Testis (tissue), 5 donors: ENCODE data around the gene CSTB. TPM values are rescaled to one million over a fixed set of nuclear protein-coding genes. Genes with fewer than 3 reads are reported as not detected.
A peak's percentile ranks its signal among the peaks of the same experiment; 100 is the strongest.
"Not testable (repeated sequence)": the region's sequence is repeated elsewhere in the genome, so short reads cannot be mapped to it uniquely, and the experiment has no call there.

Source experiments
- DNase-seq: peaks from one replicate; pipeline ENCODE4 v3.0.0-alpha.2; 2019
- H3K27ac ChIP-seq, 2 donors: fragments of 200-600 bp; sonication (generic); one replicate each; pipeline ENCODE4 v1.5.1; 2019
- H3K27me3 ChIP-seq: fragments of 200-600 bp; sonication (generic); one replicate; pipeline ENCODE4 v1.5.1; 2019
- H3K36me3 ChIP-seq: fragments of 200-600 bp; sonication (generic); one replicate; pipeline ENCODE4 v1.5.1; 2017; ENCODE audit warnings: low read depth; ENCODE audit errors: missing control alignments
- H3K4me1 ChIP-seq: fragments of 200-600 bp; sonication (generic); one replicate; pipeline ENCODE4 v1.5.1; 2019
- H3K4me3 ChIP-seq, 2 donors: fragments of 200-600 bp; sonication (generic); one replicate each; pipeline ENCODE4 v1.5.1; 2017 to 2019
- H3K9me3 ChIP-seq: fragments of 200-600 bp; sonication (generic); one replicate; pipeline ENCODE4 v1.5.1; 2017
- CTCF ChIP-seq, 3 experiments: fragments of 450-650 bp in 2 of 3; fragments of 200-600 bp in 1 of 3; sonication (generic) in 1 of 3; IDR thresholded peaks; one replicate each; pipeline ENCODE4 v1.5.1; 2016 to 2019; ENCODE audit warnings: antibody characterized with exemption in 3 of 3, mild to moderate bottlenecking in 2 of 3, moderate library complexity in 1 of 3
- POLR2A ChIP-seq: fragments of 450-650 bp; IDR thresholded peaks from one replicate; pipeline ENCODE4 v1.6.1; 2017; ENCODE audit warnings: antibody characterized with exemption, mild to moderate bottlenecking, moderate library complexity
- WGBS, 2 donors: methylation state at CpG; one replicate each; pipeline ENCODE4 v1.1.5; 2018; 5-methylcytosine and 5-hydroxymethylcytosine counted together
- intact Hi-C: fragments of 100-400 bp; cut with DNase I; formaldehyde crosslinking; loops from one replicate; pipeline ENCODE4 v1.15.1; 2023; ENCODE audit warnings: low total_unique reads
- long read RNA-seq, 2 donors: transcript quantifications; one replicate each; lab custom pipeline, GENCODE V29; 2026
- polyA plus RNA-seq: library from polyadenylated mRNA; stranded (reverse); fragments of 350-450 nt; fragmentation: Illumina TruSeq; extraction: RNeasy Lipid Tissue Mini Kit (QIAGEN cat#74804); gene quantifications from one replicate; pipeline ENCODE4 v1.2.3, GENCODE V29; 2014; ENCODE audit warnings: low read depth, low replicate concordance; ENCODE audit not compliant: insufficient read depth
- total RNA-seq, 2 donors: library from RNA; depleted of rRNA; stranded (reverse); fragments of >200 nt; gene quantifications; one replicate each; pipeline ENCODE4 v1.2.3, GENCODE V29; 2016

Gene CSTB, protein sequence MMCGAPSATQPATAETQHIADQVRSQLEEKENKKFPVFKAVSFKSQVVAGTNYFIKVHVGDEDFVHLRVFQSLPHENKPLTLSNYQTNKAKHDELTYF
- total RNA-seq, result 10 to 100 TPM; 23.9 to 31.0 TPM
- 49.5 TPM for polyA plus RNA-seq
- long read RNA-seq, donor 1, transcript CSTB-202 (1 exons, 3,744 nt), result minor isoform, 17 of 138 reads
- long read RNA-seq, donor 1, transcript CSTB-201 (3 exons, 2,164 nt), result major isoform, 107 of 138 reads
- long read RNA-seq, donor 1, partial matches to known transcripts, result 13 of 138 reads
- long read RNA-seq, donor 1, other reads (novel, unspliced or antisense), result 0 of 138 reads
- long read RNA-seq, donor 2, transcript CSTB-202 (1 exons, 3,744 nt), result minor isoform, 25 of 148 reads
- long read RNA-seq, donor 2, transcript CSTB-201 (3 exons, 2,164 nt), result major isoform, 102 of 148 reads
- long read RNA-seq, donor 2, partial matches to known transcripts, result 18 of 148 reads
- long read RNA-seq, donor 2, other reads (novel, unspliced or antisense), result 0 of 148 reads

DNA sequence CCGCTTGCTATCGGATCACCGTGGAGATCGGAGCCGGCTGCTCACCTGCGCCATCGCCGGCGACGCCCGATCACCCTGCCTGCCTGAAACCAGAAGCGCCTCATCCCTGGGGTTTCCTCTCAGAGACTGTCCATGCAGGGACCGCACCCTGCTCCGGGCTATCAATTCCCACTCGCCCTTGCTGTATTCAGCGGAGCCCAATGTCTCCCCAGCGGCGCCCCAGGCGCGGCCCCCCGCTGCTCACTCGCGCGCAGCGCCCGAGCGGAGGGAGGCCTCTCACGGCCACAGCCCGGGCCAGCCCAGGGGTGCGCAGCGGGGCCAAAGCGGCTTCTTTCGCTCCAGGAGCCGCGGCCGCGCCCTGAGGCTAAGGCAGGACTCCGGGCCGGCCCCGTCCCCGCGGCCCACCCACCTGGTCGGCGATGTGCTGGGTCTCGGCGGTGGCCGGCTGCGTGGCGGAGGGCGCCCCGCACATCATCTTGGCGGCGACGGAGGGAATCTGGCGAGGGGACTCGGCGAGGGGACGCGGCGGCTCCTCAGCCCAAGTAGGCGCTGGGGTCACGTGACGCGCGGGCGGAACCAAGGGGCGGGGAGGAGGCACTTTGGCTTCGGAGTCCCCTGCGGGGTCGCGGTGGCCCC is at the start of gene CSTB:
Gene CSTB (minus strand): TSS at position 514 of the 636 bp plus-strand sequence. CDS start 39 bp downstream, at position 475.
- Histone ChIP-seq H3K27ac (peak within 1 kb of the TSS; percentile 86 to 90), H3K4me1 (peaks cover 12% of the 10 kb centered on the region), H3K36me3 (no peaks in the 10 kb centered on the region), H3K9me3 (no peaks in the 10 kb centered on the region), H3K27me3 (no peaks in the 10 kb centered on the region), H3K4me3 (peak within 1 kb of the TSS; percentile 86 to 97)
- intact Hi-C loops, result no loop called here
- TF ChIP-seq CTCF (IDR thresholded peaks at IDR 0.05) (no peak), POLR2A (no peak)
- DNase-seq, result peak; percentile 90
- WGBS, 2 donors, result 0% methylated on average over 11 to 55 of the region's 71 CpGs

GRCh38 chr21:43825242-43825935 is 49.3 kb upstream of the CSTB start:
- 92 to 96% methylated on average over 16 to 24 of the region's 24 CpGs for WGBS, 2 donors

GRCh38 chr21:43824333-43825241 is 48.5 kb upstream of the CSTB start:
- no peak for DNase-seq
- 83 to 84% methylated on average over 12 to 17 of the region's 17 CpGs for WGBS, 2 donors
- no peak for TF ChIP-seq CTCF (IDR thresholded peaks at IDR 0.05)
- TF ChIP-seq POLR2A, result no peak

More at GRCh38 chr21:43825242-43825935, 49.3 kb upstream of the CSTB start:
- TF ChIP-seq POLR2A (no peak), CTCF (IDR thresholded peaks at IDR 0.05) (no peak)
- Histone ChIP-seq H3K36me3 (no peaks in the 10 kb centered on the region), H3K4me1 (peaks cover 4% of the 10 kb centered on the region), H3K4me3 (no peak overlapping the region), H3K9me3 (no peaks in the 10 kb centered on the region), H3K27ac (no peak overlapping the region), H3K27me3 (no peaks in the 10 kb centered on the region)
- DNase-seq, result no peak
- intact Hi-C loops, result no loop called here

GRCh38 chr21:43822741-43823140 is 46.6 kb upstream of the CSTB start:
- H3K27me3 ChIP-seq, H3K27ac ChIP-seq, H3K4me3 ChIP-seq, DNase-seq, H3K36me3 ChIP-seq, H3K9me3 ChIP-seq, intact Hi-C loops, H3K4me1 ChIP-seq: not testable (repeated sequence)
- WGBS, 2 donors, result 91 to 93% methylated on average over 4 to 5 of the region's 5 CpGs

More at GRCh38 chr21:43824333-43825241, 48.5 kb upstream of the CSTB start:
- intact Hi-C loops, result no loop called here
- Histone ChIP-seq H3K4me3 (no peak overlapping the region), H3K36me3 (no peaks in the 10 kb centered on the region), H3K27ac (no peak overlapping the region), H3K9me3 (no peaks in the 10 kb centered on the region), H3K27me3 (no peaks in the 10 kb centered on the region), H3K4me1 (peaks cover 4% of the 10 kb centered on the region)

DNA sequence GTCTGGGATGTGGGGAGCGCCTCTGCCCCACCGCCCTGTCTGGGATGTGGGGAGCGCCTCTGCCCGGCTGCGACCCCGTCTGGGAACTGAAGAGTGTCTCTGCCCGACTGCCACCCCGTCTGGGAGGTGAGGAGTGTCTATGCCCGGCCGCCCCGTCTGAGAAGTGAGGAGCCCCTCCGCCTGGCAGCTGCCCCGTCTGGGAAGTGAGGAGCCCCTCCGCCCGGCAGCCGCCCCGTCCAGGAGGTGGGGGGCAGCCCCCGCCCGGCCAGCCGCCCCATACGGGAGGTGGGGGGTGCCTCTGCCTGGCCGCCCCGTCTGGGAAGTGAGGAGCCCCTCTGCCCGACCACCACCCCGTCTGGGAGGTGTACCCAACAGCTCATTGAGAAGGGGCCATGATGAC is 46.1 kb upstream of the CSTB start:
- H3K36me3 ChIP-seq, H3K27ac ChIP-seq, intact Hi-C loops, H3K4me3 ChIP-seq, H3K27me3 ChIP-seq, DNase-seq, H3K9me3 ChIP-seq, H3K4me1 ChIP-seq: not testable (repeated sequence)
- 75 to 88% methylated on average over 13 to 20 of the region's 25 CpGs for WGBS, 2 donors
